HepG2 (cell line): ENCODE results near the gene SENP5. TPM values are rescaled to one million over a fixed set of nuclear protein-coding genes. Genes with fewer than 3 reads are reported as not detected.

Experiments
- CTCF ChIP-seq: sonication (generic); formaldehyde crosslinking; IDR thresholded peaks from 2 replicates; pipeline ENCODE4 v1.5.0; 2020; ENCODE audit warnings: mild to moderate bottlenecking, missing genetic modification reagents, moderate library complexity
- IKZF4 ChIP-seq: sonication (generic); formaldehyde crosslinking; IDR thresholded peaks from 2 replicates; pipeline ENCODE4 v1.5.1; 2020; ENCODE audit warnings: borderline replicate concordance, mild to moderate bottlenecking, low read depth, missing genetic modification reagents; ENCODE audit errors: not compliant biosample characterization
- MIER2 ChIP-seq: IDR thresholded peaks from 2 replicates; pipeline ENCODE4 v1.6.1; 2016; ENCODE audit warnings: missing biosample characterization, missing genetic modification reagents
- NRL ChIP-seq: sonication (generic); formaldehyde crosslinking; IDR thresholded peaks from 2 replicates; pipeline ENCODE4 v1.5.0; 2020; ENCODE audit warnings: missing genetic modification reagents, mild to moderate bottlenecking, moderate library complexity, borderline replicate concordance
- SPEN ChIP-seq: sonication (generic); formaldehyde crosslinking; IDR thresholded peaks from 2 replicates; pipeline ENCODE4 v1.5.1; 2020; ENCODE audit warnings: low read depth, mild to moderate bottlenecking, missing genetic modification reagents
- TOPORS ChIP-seq: sonication (generic); formaldehyde crosslinking; IDR thresholded peaks from 2 replicates; pipeline ENCODE4 v1.8.0; 2023; ENCODE audit warnings: mild to moderate bottlenecking, missing genetic modification reagents
- ZBTB46 ChIP-seq: sonication (generic); formaldehyde crosslinking; IDR thresholded peaks from 2 replicates; pipeline ENCODE4 v1.4.0; 2020; ENCODE audit warnings: mild to moderate bottlenecking, missing genetic modification reagents, borderline replicate concordance
- ZNF407 ChIP-seq: sonication (generic); formaldehyde crosslinking; IDR thresholded peaks from one replicate; pipeline ENCODE4 v1.5.1; 2020; ENCODE audit warnings: mild to moderate bottlenecking, missing genetic modification reagents; ENCODE audit errors: not compliant biosample characterization
- polyA plus RNA-seq, 8 experiments: library from polyadenylated mRNA; depleted of rRNA in 3 of 8; stranded (reverse) in 7 of 8; unstranded in 1 of 8; fragments of >200 nt; fragmentation: Illumina TruSeq in 4 of 8; extraction: Trizol in 4 of 8; gene quantifications; 2 replicates each; pipeline versions ENCODE4 v1.2.1 to v1.2.3, GENCODE V29; 2011 to 2016; ENCODE audit warnings: low read depth in 4 of 8, missing spikeins in 1 of 8, mixed read lengths in 1 of 8; ENCODE audit not compliant: insufficient read depth in 1 of 8
- total RNA-seq, 5 experiments: library from RNA; depleted of rRNA; stranded (reverse); fragments of >200 nt; fragmentation: Illumina TruSeq; extraction: Trizol; gene quantifications; 2 replicates each; pipeline ENCODE4 v1.2.3, GENCODE V29; 2016; ENCODE audit warnings: low read depth in 1 of 5
- TF ChIP-seq, protein P1 (sequence below): sonication (generic); formaldehyde crosslinking; IDR thresholded peaks from 2 replicates; pipeline ENCODE4 v1.4.0; 2020; ENCODE audit warnings: mild to moderate bottlenecking, missing genetic modification reagents
- TF ChIP-seq, protein P2 (sequence below): sonication (generic); formaldehyde crosslinking; IDR thresholded peaks from 2 replicates; pipeline ENCODE4 v1.5.0; 2020; ENCODE audit warnings: missing genetic modification reagents
- TF ChIP-seq, protein P3 (sequence below): sonication (generic); formaldehyde crosslinking; IDR thresholded peaks from 2 replicates; pipeline ENCODE4 v1.8.1; 2023; ENCODE audit warnings: mild to moderate bottlenecking, missing genetic modification reagents
- TF ChIP-seq, protein P4 (sequence below): IDR thresholded peaks from 2 replicates; pipeline ENCODE4 v1.6.1; 2012; ENCODE audit warnings: inconsistent platforms

The SENP5 gene
- total and polyA plus RNA-seq, 2 of the 13 experiments (the other 11 are each of a cell fraction or from before 2014, with no cell fraction given) = 17.6 to 30.9 TPM

GRCh38 chr3:196867507-196868296 lies at the start of gene SENP5 (continued):
- TF ChIP-seq, protein P1, sequence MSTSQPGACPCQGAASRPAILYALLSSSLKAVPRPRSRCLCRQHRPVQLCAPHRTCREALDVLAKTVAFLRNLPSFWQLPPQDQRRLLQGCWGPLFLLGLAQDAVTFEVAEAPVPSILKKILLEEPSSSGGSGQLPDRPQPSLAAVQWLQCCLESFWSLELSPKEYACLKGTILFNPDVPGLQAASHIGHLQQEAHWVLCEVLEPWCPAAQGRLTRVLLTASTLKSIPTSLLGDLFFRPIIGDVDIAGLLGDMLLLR (CRISPR knock-in tag) = peak; percentile 77
- TF ChIP-seq CTCF (CRISPR knock-in tag) = no peak; the same call in 1 of the 2 replicates
- no peak for TF ChIP-seq TOPORS (CRISPR knock-in tag)
- TF ChIP-seq, protein P2, sequence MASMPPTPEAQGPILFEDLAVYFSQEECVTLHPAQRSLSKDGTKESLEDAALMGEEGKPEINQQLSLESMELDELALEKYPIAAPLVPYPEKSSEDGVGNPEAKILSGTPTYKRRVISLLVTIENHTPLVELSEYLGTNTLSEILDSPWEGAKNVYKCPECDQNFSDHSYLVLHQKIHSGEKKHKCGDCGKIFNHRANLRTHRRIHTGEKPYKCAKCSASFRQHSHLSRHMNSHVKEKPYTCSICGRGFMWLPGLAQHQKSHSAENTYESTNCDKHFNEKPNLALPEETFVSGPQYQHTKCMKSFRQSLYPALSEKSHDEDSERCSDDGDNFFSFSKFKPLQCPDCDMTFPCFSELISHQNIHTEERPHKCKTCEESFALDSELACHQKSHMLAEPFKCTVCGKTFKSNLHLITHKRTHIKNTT (CRISPR knock-in tag) = peak; percentile 52; the same call in 1 of the 2 replicates
- TF ChIP-seq, protein P3, sequence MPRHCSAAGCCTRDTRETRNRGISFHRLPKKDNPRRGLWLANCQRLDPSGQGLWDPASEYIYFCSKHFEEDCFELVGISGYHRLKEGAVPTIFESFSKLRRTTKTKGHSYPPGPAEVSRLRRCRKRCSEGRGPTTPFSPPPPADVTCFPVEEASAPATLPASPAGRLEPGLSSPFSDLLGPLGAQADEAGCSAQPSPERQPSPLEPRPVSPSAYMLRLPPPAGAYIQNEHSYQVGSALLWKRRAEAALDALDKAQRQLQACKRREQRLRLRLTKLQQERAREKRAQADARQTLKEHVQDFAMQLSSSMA = no peak
- TF ChIP-seq NRL (CRISPR knock-in tag) = no peak
- TF ChIP-seq SPEN = peak; percentile 84
- TF ChIP-seq ZNF407 (CRISPR knock-in tag) = peak; percentile 24
- TF ChIP-seq, protein P4, sequence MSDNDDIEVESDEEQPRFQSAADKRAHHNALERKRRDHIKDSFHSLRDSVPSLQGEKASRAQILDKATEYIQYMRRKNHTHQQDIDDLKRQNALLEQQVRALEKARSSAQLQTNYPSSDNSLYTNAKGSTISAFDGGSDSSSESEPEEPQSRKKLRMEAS = peak; percentile 56
- TF ChIP-seq MIER2 (CRISPR knock-in tag) = no peak
- no peak for TF ChIP-seq IKZF4 (CRISPR knock-in tag)
- no peak for TF ChIP-seq ZBTB46 (CRISPR knock-in tag)
